HG02981 (cell line): ENCODE results near the gene PRPF38B.
"Not testable (repeated sequence)": the region's sequence is repeated elsewhere in the genome, so short reads cannot be mapped to it uniquely, and the experiment has no call there.

ENCODE experiments used
- ATAC-seq: cut with Tn5 transposase; IDR thresholded peaks from one replicate; pipeline ENCODE4 v1.9.1; 2021; ENCODE audit warnings: mild to moderate bottlenecking, moderate library complexity; ENCODE audit not compliant: unreplicated experiment

The PRPF38B gene

DNA sequence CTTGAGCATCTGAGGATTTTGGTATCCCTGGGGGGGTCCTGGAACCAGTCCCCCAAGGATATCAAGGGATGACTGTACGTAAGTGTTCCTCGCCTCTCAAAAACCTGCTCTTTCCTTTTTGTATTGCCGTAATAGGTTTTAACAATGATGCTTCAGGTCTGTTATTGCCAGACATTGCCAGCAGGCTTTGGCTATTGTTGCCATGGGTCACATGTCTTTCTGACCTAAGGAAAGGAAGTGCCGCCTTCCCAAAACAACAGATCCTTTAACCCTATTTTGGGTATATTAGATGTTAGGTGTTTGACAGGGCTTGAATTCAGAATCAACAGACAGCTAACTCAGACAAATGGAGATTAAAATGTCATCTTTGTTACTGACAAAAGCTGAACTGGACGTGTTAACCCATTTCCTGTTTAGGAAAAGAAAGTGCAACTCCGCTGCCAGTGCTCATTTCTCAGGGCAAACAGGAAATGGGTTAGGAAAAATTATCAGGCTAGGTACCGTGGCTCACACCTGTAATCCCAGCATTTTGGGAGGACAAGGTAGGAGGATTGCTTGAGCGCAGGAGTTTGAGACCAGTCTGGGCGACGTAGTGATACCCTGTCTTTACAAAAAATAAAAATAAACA is 12.4 kb upstream of the PRPF38B start:
- no peak for ATAC-seq

DNA sequence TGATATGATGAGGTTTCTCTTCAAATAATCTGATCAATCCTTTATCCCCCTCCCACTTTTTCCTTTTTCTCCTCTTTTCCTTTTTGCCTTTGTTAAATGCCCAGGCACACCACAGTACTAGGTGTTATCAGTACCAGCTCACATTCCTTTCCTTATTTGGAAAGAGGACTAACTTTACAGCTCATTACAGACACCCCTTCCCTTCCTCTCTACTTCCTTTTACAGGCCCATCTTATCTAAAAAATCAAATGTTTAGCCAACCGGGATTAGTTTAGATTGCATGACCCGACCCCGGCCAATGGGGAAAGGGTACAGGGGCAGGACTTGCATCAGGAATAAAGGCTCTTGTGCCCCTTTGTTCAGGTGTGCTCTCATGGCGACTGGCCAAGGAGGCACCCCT is 10.4 kb upstream of the PRPF38B start:
- not testable (repeated sequence) for ATAC-seq

DNA sequence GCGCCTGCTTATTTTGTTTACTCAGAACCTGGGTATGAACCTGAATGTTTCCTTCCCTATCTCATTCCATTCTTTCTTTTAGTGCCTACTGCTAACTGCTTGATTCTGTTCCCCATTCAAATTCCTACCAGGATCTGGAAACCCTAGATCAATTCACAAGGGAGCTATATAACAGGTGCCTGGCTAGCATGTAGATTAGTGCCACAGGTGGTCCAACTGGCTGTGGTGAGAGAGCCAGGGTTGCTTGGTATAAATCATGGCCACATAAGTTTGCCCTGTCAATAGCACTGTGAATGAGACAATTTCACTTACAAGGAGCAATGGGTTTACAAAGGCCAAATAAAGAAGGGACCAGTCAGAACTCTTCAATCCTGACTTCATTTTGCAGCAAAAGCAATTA is 6.6 kb upstream of the PRPF38B start:
- ATAC-seq = no peak

DNA sequence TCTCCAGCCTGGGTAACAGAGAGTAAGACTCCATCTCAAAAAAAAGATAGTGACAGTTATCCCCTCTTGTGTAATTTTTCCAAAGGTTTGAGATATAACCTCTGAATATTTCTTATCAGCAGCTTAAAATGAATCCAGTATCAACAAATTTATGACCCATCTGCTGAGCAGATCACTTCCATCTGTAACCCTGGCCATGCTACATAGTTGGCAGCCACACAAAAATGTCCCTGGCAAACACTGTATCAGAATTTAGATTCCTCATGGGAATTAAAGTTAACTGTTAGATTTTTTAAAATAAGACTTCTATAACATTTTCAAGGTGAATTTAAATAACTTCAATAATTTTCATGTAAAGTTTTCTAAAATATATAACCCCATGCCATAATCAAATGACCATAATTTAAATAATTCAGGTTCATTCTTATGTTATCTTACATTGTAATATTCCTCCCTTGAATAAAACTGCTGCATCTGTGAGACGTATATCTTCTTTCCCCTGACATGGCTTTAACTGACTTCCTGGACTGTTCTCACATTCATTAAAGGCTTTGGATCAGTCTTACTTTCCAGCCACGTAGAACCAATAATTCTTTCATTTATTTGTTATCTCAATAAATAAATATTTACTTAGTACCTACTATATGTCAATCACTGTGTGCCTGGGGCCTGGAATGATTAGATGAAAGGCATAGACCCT is 5.3 kb upstream of the PRPF38B start:
- ATAC-seq = no peak

DNA sequence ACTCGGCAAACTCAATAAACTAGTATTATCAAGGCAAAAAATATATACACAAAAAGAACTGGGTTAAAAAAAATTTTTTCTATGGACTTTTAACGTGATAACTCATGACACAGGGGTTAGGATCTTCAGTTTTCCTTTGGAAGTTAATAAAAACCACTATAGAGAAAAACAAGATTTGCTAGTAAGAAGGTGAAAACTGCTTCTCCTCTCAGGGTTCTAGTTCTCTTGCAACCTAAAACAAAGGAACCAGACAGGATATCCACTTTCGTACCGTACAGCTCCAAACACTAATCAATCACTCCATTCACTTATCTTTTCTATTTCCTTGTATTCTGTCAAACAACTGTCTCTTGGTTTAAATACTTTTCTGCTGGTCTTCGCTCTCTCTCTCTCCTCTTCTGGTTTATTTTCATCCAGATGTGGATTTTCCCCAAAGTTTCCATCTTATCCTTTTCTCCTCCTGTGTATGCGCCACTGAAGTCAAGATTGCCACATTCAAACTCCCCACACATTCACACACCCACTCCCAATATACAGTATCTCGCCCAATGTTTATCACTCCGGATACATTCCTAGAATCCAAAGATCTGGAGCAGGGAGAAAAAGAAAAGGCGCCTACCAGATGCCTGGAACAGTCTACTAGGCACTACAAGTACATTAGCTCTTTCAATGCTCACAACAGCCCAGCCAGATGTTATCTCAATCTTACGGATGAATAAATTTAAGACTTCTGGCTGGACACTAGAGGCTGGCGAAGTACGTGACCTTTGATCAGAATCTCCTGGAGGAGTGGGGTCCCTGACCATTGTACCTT is 775 bp upstream of the PRPF38B start:
- peak; percentile 1 for ATAC-seq

- peak; percentile 48 for ATAC-seq
Observed at GRCh38 chr1:108692724-108693655, 880 bp downstream of the PRPF38B start.

- no peak for ATAC-seq
Observed at GRCh38 chr1:108695535-108695934, 3.4 kb downstream of the PRPF38B start.

DNA sequence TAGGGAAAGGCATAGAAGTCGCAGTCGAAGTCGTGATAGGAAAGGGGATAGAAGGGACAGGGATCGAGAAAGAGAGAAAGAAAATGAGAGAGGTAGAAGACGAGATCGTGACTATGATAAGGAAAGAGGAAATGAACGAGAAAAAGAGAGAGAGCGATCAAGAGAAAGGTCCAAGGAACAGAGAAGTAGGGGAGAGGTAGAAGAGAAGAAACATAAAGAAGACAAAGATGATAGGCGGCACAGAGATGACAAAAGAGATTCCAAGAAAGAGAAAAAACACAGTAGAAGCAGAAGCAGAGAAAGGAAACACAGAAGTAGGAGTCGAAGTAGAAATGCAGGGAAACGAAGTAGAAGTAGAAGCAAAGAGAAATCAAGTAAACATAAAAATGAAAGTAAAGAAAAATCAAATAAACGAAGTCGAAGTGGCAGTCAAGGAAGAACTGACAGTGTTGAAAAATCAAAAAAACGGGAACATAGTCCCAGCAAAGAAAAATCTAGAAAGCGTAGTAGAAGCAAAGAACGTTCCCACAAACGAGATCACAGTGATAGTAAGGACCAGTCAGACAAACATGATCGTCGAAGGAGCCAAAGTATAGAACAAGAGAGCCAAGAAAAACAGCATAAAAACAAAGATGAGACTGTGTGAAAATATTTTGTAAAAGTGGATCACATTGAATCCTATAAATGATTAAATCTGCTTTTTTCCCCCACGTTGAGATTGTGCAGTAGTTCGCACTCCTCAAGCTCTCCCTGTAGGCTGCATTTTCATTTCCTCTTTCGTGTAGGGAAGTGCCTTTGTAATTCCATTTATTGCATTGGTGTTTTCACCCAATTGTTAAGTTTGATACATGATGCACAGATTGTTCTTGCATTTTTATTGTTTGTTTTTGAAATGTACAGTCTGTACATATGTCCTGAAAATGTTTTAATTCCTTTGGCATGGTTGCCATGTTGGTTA is 7.5 kb downstream of the PRPF38B start:
- ATAC-seq = no peak

DNA sequence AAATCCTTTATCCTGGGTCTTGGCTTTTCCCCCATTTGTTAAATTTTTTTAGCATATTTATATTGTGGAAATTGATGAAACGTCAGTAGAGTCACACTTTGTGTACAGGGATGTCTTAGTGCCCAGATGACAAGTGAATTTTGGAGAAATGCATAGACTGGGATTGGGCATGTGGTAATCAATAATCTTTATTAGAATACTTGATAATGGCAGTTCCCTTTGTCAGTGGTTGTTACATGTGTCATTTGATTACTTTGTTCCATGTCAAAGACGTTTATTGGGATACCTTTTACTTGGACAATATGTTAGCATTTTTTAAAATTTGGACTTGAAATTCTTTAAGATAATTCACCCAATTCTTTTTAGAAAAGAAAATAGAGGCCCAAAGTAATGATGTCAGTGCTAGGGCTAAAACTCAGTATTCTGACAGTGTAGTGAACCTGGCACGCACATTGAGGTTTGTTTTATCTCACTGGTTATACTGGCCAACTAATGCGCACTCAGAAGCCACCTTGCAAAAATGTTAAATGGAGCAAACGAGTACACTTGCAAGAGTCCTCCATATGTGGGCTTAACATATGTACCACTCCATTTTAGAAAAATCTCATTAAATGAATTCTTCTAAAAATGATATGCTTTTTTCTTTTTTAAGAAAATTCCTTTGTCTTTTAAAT is 9.2 kb downstream of the PRPF38B start:
- no peak for ATAC-seq

- ATAC-seq = not testable (repeated sequence)
Observed at GRCh38 chr1:108702109-108702508, 10.0 kb downstream of the PRPF38B start.

- ATAC-seq = no peak
Observed at GRCh38 chr1:108703939-108704338, 11.8 kb downstream of the PRPF38B start.

GRCh38 chr1:108704496-108704895 is 12.4 kb downstream of the PRPF38B start:
- ATAC-seq = no peak

GRCh38 chr1:108706643-108707042 is 14.5 kb downstream of the PRPF38B start:
- no peak for ATAC-seq

DNA sequence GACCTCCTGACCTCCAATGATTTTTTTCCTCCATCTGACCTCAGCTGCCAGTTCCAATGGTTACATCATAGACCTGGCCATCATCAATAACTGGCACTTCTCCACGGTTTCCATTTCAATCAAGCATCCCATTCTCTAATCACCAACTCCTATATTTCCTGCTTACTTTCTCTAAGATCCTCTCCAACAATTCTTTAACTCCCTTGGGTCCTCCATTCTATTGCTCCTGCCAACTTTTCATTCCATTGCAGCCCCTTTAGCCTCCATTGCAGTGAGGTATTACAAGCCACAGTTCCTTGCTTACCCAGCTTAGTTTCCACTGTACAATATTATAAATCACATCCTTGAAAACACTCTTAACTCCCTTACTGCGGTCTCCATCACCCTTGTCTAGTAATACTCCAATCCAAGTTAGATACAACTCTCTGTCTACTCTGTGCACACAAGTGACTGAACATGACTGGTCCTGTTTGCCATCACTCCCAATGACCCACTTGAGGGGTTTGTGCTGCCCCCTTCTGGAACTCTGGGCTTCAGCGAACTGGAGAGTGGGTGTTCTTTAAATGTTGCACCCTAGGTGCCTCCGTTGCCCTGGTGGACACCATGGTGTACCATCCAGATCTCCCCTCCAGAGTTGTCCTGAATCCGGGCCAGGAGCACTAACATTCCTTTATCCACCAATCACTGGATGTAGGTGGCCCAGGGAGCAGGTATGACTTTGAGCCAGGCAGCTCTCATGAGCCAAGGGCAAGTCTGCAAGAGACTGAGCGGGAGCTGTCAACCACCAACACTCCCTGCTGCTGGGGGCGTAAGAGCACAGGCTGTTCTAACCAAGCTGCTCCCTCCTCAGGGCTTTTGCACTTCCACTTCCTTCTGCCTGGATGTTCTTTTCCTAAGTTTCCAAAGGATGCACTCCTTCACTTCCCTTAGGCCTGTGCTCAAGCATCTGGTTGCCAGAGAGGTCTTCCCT is 16.9 kb downstream of the PRPF38B start:
- ATAC-seq = no peak

DNA sequence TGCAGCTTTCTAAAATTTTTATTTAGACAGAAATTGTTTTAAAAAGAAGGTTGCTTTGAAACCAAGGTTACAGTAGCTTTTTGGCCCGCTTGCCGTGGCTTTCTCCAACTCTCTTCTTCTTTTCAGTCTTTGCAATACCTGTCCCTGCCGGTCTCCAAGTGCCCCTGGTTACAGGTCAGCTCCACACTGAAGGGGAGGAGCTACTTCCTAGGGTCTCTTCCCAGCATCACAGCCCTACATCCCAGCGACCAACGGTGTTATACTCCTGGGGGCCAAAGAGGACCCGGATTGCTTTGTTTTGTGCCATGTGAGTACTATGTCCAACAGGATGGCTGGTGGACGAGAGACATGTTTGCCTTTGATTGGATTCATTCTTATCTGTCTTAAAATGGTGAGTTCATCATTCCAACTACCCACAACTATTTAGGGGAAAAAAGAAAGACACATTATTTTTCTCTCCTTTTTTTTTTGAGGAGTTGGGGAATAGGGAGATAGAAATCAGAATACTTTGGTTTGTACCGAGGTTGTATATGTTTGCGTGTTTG is 20.6 kb downstream of the PRPF38B start, which contains the start of gene FNDC7:
FNDC7 (plus strand) TSS at position 303 of the 545 bp plus-strand sequence; CDS start at position 329, 26 bp downstream.
- ATAC-seq = no peak

DNA sequence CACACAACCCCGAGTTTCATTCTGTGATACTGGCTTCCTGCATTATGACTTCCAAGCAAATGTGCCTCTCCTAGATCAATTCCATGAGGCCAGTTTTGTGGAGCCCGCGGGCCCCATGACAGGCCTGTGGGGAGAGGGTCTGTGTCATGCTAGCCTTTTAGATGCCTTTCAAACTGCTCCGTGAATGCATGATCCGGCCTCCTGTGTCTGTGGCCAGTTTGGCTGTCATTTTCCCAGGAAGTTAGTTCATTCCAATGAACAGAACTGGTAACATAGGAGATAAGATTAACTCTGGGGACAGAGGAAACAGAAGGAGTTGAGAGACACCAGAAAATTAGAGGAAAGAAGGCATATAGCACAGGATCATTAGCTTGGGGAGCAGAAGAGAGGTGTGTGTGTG is 23.8 kb downstream of the PRPF38B start:
- no peak for ATAC-seq

GRCh38 chr1:108716437-108717230 is 24.5 kb downstream of the PRPF38B start:
- ATAC-seq = no peak
